NCI-H446 treated with DMSO at 0.1 percent for 48 hours (cell line): Measurements from ENCODE around the gene SLC35F3.
"Not testable (repeated sequence)": the region's sequence is repeated elsewhere in the genome, so short reads cannot be mapped to it uniquely, and the experiment has no call there.

Experiments
- DNase-seq: peaks from one replicate; lab custom pipeline; 2025; lab: John Stamatoyannopoulos, UW

The SLC35F3 gene

GRCh38 chr1:233904633-233905415, at the start of gene SLC35F3:
TSS of gene SLC35F3 (plus strand) at chr1:233904676.
- DNase-seq: no peak

- DNase-seq: no peak
These were observed 45.0 kb upstream of the SLC35F3 start for GRCh38 chr1:233859446-233859845.

- DNase-seq: no peak
These were observed 40.5 kb upstream of the SLC35F3 start for GRCh38 chr1:233863901-233864545.

- DNase-seq: no peak
These were observed 39.9 kb upstream of the SLC35F3 start for GRCh38 chr1:233864578-233864977.

- DNase-seq: no peak
These were observed 39.3 kb upstream of the SLC35F3 start for GRCh38 chr1:233865216-233865615.

GRCh38 chr1:233865902-233866301, 38.6 kb upstream of the SLC35F3 start:
- DNase-seq: no peak

GRCh38 chr1:233867028-233867427, 37.4 kb upstream of the SLC35F3 start:
- DNase-seq: no peak

GRCh38 chr1:233868461-233868860, 36.0 kb upstream of the SLC35F3 start:
- DNase-seq: no peak

GRCh38 chr1:233869680-233870079, 34.8 kb upstream of the SLC35F3 start:
- DNase-seq: no peak

GRCh38 chr1:233873666-233874065, 30.8 kb upstream of the SLC35F3 start:
- no peak for DNase-seq

- no peak for DNase-seq
These were observed 24.6 kb upstream of the SLC35F3 start for GRCh38 chr1:233879841-233880240.

GRCh38 chr1:233883671-233884070, 20.8 kb upstream of the SLC35F3 start:
- no peak for DNase-seq

GRCh38 chr1:233884461-233885151, 19.9 kb upstream of the SLC35F3 start:
- no peak for DNase-seq

GRCh38 chr1:233885196-233885920, 19.1 kb upstream of the SLC35F3 start:
- DNase-seq: peak; percentile 43

- not testable (repeated sequence) for DNase-seq
These were observed 13.3 kb upstream of the SLC35F3 start for GRCh38 chr1:233891151-233891550.

GRCh38 chr1:233897325-233898162, 6.9 kb upstream of the SLC35F3 start:
- no peak for DNase-seq

GRCh38 chr1:233901495-233901894, 3.0 kb upstream of the SLC35F3 start:
- DNase-seq: no peak

GRCh38 chr1:233905416-233906051, 1.1 kb downstream of the SLC35F3 start:
- DNase-seq: no peak

GRCh38 chr1:233907151-233907550, 2.7 kb downstream of the SLC35F3 start:
- DNase-seq: no peak

GRCh38 chr1:233908092-233908491, 3.6 kb downstream of the SLC35F3 start:
- DNase-seq: no peak

GRCh38 chr1:233909195-233909594, 4.7 kb downstream of the SLC35F3 start:
- no peak for DNase-seq
